Activated CD8-positive, alpha-beta memory T cell treated with anti-CD3 and anti-CD28 coated beads for 4 hours (primary cell): ENCODE measurements around the gene SLC41A3.
"Not testable (repeated sequence)": the region's sequence is repeated elsewhere in the genome, so short reads cannot be mapped to it uniquely, and the experiment has no call there.

Experiments used
- DNase-seq, 2 donors: peaks; one replicate each; pipeline ENCODE4 v3.0.0-alpha.2; 2020; ENCODE audit warnings: low read depth in 2 of 2

SLC41A3 gene

GRCh38 chr3:125958511-125959316 lies 125.2 kb downstream of the SLC41A3 start:
- DNase-seq: no peak

- no peak for DNase-seq
Measured at GRCh38 chr3:125957674-125958510, 126.0 kb downstream of the SLC41A3 start.

- DNase-seq: not testable (repeated sequence)
Measured at GRCh38 chr3:125957020-125957419, 126.9 kb downstream of the SLC41A3 start.
